SK-N-SH (cell line): ENCODE data around the gene WRAP73. TPM values are rescaled to one million over a fixed set of nuclear protein-coding genes. Genes with fewer than 3 reads are reported as not detected.

Experiments
- CTCF ChIA-PET: fragments of 300-600, 350-600 bp; formaldehyde crosslinking; extraction: SDS; loops from one replicate; lab custom pipeline; 2021; lab: Yijun Ruan, JAX
- POLR2A ChIA-PET: fragments of 350-600 bp; sonication (Branson Sonifier 250); formaldehyde crosslinking; extraction: SDS; loops from one replicate; lab custom pipeline; 2020; ENCODE audit warnings: antibody characterized with exemption, inconsistent platforms; lab: Yijun Ruan, JAX
- DNase-seq: peaks from one replicate; pipeline ENCODE4 v3.0.0; 2012
- H2AFZ ChIP-seq: fragments of 200-600 bp; sonication (generic); 2 replicates; pipeline ENCODE4 v1.8.1; 2016; ENCODE audit warnings: antibody characterized with exemption, mild to moderate bottlenecking, low read depth
- H3F3A ChIP-seq: fragments of 200-600 bp; sonication (generic); replicated peaks from 2 replicates; pipeline ENCODE3; 2016; ENCODE audit warnings: antibody characterized with exemption, mild to moderate bottlenecking; ENCODE audit not compliant: insufficient read depth
- H3K27ac ChIP-seq, 2 experiments: fragments of 200-500 bp in 1 of 2; fragments of 200-600 bp in 1 of 2; sonication (Bioruptor generic) in 1 of 2; sonication (generic), shearing (Covaris generic) in 1 of 2; 2 replicates each; pipeline versions ENCODE4 v1.5.1 to v1.6.1; 2014 to 2016; ENCODE audit warnings: low read depth in 2 of 2, inconsistent platforms in 1 of 2, low read length in 1 of 2, mild to moderate bottlenecking in 1 of 2, mixed read lengths in 1 of 2
- H3K27me3 ChIP-seq: fragments of 200-600 bp; sonication (generic), shearing (Covaris generic); 2 replicates; pipeline ENCODE4 v1.6.1; 2016; ENCODE audit warnings: mixed run types; ENCODE audit not compliant: insufficient read depth
- H3K36me3 ChIP-seq, 2 experiments: fragments of 200-500 bp in 1 of 2; fragments of 200-600 bp in 1 of 2; sonication (Bioruptor generic) in 1 of 2; sonication (generic) in 1 of 2; replicated peaks in 1 of 2; 2 replicates each; pipeline versions ENCODE3 to v1.5.1; 2014 to 2016; ENCODE audit warnings: low read length in 1 of 2, mild to moderate bottlenecking in 1 of 2; ENCODE audit not compliant: insufficient read depth in 2 of 2, control insufficient read depth in 1 of 2
- H3K4me1 ChIP-seq, 2 experiments: fragments of 200-500 bp in 1 of 2; fragments of 200-600 bp in 1 of 2; sonication (Bioruptor generic) in 1 of 2; sonication (generic), shearing (Covaris generic) in 1 of 2; 2 replicates each; pipeline versions ENCODE4 v1.5.1 to v1.6.1; 2014 to 2016; ENCODE audit warnings: low read depth in 1 of 2, low read length in 1 of 2, mixed run types in 1 of 2; ENCODE audit not compliant: insufficient read depth in 2 of 2, control insufficient read depth in 1 of 2
- H3K4me2 ChIP-seq: fragments of 200-600 bp; sonication (generic), shearing (Covaris generic); 2 replicates; pipeline ENCODE4 v1.6.1; 2017; ENCODE audit warnings: mixed run types
- H3K4me3 ChIP-seq, 2 experiments: fragments of 200-500 bp in 1 of 2; fragments of 200-600 bp in 1 of 2; sonication (Bioruptor generic) in 1 of 2; sonication (generic), shearing (Covaris generic) in 1 of 2; 2 replicates each; pipeline versions ENCODE4 v1.5.1 to v1.8.1; 2014 to 2016; ENCODE audit warnings: low read depth in 2 of 2, inconsistent platforms in 1 of 2, low read length in 1 of 2, mild to moderate bottlenecking in 1 of 2, mixed read lengths in 1 of 2, moderate library complexity in 1 of 2
- H3K79me2 ChIP-seq: fragments of 200-600 bp; sonication (generic); 2 replicates; pipeline ENCODE4 v1.8.1; 2017; ENCODE audit warnings: mild to moderate bottlenecking; ENCODE audit not compliant: insufficient read depth
- H3K9ac ChIP-seq: fragments of 200-600 bp; sonication (generic); 2 replicates; pipeline ENCODE4 v1.6.1; 2017; ENCODE audit warnings: mixed run types
- H3K9me2 ChIP-seq: fragments of 200-600 bp; sonication (generic); 2 replicates; pipeline ENCODE4 v1.6.1; 2017; ENCODE audit warnings: mixed run types
- H3K9me3 ChIP-seq: fragments of 200-600 bp; sonication (generic); 2 replicates; pipeline ENCODE4 v1.6.1; 2017; ENCODE audit warnings: mixed run types, mild to moderate bottlenecking, moderate library complexity
- H4K20me1 ChIP-seq: fragments of 200-600 bp; sonication (generic); 2 replicates; pipeline ENCODE4 v1.6.1; 2017; ENCODE audit warnings: mild to moderate bottlenecking, mixed run types; ENCODE audit not compliant: insufficient read depth
- CHD2 ChIP-seq: fragments of 150-350 bp; IDR thresholded peaks from 2 replicates; pipeline ENCODE4 v1.6.1; 2018; ENCODE audit warnings: low read length; ENCODE audit not compliant: partially characterized antibody
- CTCF ChIP-seq: fragments of 200-600 bp; sonication (generic); IDR thresholded peaks from 2 replicates; pipeline ENCODE4 v1.6.1; 2017; ENCODE audit warnings: antibody characterized with exemption, mild to moderate bottlenecking, moderate library complexity
- ELF1 ChIP-seq: IDR thresholded peaks from 2 replicates; pipeline ENCODE4 v1.4.0; 2012
- EP300 ChIP-seq, 2 experiments: IDR thresholded peaks; 2 replicates each; pipeline versions ENCODE4 v1.4.0 to v1.6.1; 2012; ENCODE audit warnings: borderline replicate concordance in 1 of 2, low read depth in 1 of 2, low read length in 1 of 2
- FOXJ3 ChIP-seq: sonication (generic); formaldehyde crosslinking; IDR thresholded peaks from 2 replicates; pipeline ENCODE4 v1.5.1; 2020; ENCODE audit warnings: mild to moderate bottlenecking, missing genetic modification reagents
- FOXM1 ChIP-seq: IDR thresholded peaks from 2 replicates; pipeline ENCODE4 v1.4.0; 2012; ENCODE audit warnings: low read depth, mild to moderate bottlenecking
- GATA2 ChIP-seq: sonication (generic); formaldehyde crosslinking; IDR thresholded peaks from 2 replicates; pipeline ENCODE4 v1.5.0; 2020; ENCODE audit warnings: mild to moderate bottlenecking, missing genetic modification reagents
- JUND ChIP-seq: IDR thresholded peaks from 2 replicates; pipeline ENCODE4 v1.4.0; 2012
- MEF2A ChIP-seq: IDR thresholded peaks from 2 replicates; pipeline ENCODE4 v1.4.0; 2012; ENCODE audit warnings: low read depth, borderline replicate concordance
- NRF1 ChIP-seq: IDR thresholded peaks from 2 replicates; pipeline ENCODE4 v1.6.1; 2012; ENCODE audit warnings: low read depth, mild to moderate bottlenecking, low read length
- PBX3 ChIP-seq: IDR thresholded peaks from 2 replicates; pipeline ENCODE4; 2012
- RAD21 ChIP-seq: IDR thresholded peaks from 2 replicates; pipeline ENCODE4 v1.6.1; 2012; ENCODE audit warnings: mild to moderate bottlenecking, low read length
- RXRA ChIP-seq: IDR thresholded peaks from 2 replicates; pipeline ENCODE4 v1.4.0; 2012; ENCODE audit warnings: low read depth, mild to moderate bottlenecking, borderline replicate concordance
- SIN3A ChIP-seq: IDR thresholded peaks from 2 replicates; pipeline ENCODE4 v1.6.1; 2012; ENCODE audit warnings: low read depth, mild to moderate bottlenecking, low read length, moderate library complexity, borderline replicate concordance
- SMC3 ChIP-seq: IDR thresholded peaks from 2 replicates; pipeline ENCODE4 v1.6.1; 2012; ENCODE audit warnings: low read depth, low read length, improper control_type of control experiment
- TCF12 ChIP-seq: IDR thresholded peaks from 2 replicates; pipeline ENCODE4 v1.4.0; 2012
- TEAD4 ChIP-seq: IDR thresholded peaks from 2 replicates; pipeline ENCODE4 v1.4.0; 2012; ENCODE audit warnings: mild to moderate bottlenecking, borderline replicate concordance; ENCODE audit not compliant: insufficient read depth
- USF1 ChIP-seq: IDR thresholded peaks from 2 replicates; pipeline ENCODE4 v1.4.0; 2012; ENCODE audit warnings: low read depth, borderline replicate concordance
- WGBS: methylation state at CpG from one replicate; pipeline ENCODE4 v1.1.6; 2017; ENCODE audit warnings: low lambda C conversion rate; 5-methylcytosine and 5-hydroxymethylcytosine counted together
- polyA plus RNA-seq, 3 experiments: library from polyadenylated mRNA; depleted of rRNA; stranded (reverse); fragments of >200 nt; gene quantifications; 2 replicates each; pipeline ENCODE4 v1.2.3, GENCODE V29; 2012
- TF ChIP-seq, protein P1 (sequence below): fragments of 150-350 bp; IDR thresholded peaks from 2 replicates; pipeline ENCODE4 v1.6.1; 2017; ENCODE audit warnings: antibody characterized with exemption, low read length, low read depth, borderline replicate concordance
- TF ChIP-seq, protein P2 (sequence below): IDR thresholded peaks from 2 replicates; pipeline ENCODE4 v1.6.1; 2012; ENCODE audit warnings: mild to moderate bottlenecking, low read depth, low read length, moderate library complexity

WRAP73 gene
- polyA plus RNA-seq, 1 of the 3 experiments (the other 2 are of a cell fraction) = 61.9 TPM

DNA sequence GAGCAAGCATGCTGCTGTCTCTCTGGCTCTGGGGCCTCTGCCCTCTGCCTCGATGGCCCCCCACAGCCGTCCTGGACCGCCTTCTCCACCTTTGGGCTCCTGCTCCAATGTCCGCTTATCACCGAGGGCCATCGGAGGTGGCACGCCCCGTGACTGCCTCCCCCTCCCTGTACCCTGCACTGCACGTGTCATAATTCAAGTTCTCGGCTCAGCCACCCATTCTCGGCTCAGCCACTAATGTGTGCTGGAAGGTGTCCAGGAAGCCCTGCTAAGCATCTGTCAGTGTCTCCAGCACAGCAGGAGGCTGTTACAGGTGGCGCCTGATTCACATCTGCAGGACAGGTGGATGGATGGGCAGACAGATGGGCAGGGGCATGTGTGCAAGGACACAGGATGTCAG lies 47.9 kb upstream of the WRAP73 start:
- peaks cover 0 to 44% of the 10 kb centered on the region in 2 experiments; a peak in 1 of 4 replicates for H3K4me1 ChIP-seq
- no peaks in the 10 kb centered on the region for H3K36me3 ChIP-seq
- H3K9me2 ChIP-seq = no peaks in the 10 kb centered on the region
- H3K9me3 ChIP-seq = no peaks in the 10 kb centered on the region
- H3K79me2 ChIP-seq = no peaks in the 10 kb centered on the region
- no peak overlapping the region for H3K9ac ChIP-seq
- POLR2A ChIA-PET = no interaction called here
- H4K20me1 ChIP-seq = no peaks in the 10 kb centered on the region
- H3K27ac ChIP-seq = peak overlapping the region in 1 of 2 experiments; percentile 66; a peak in 1 of 4 replicates
- no peak overlapping the region for H3K4me3 ChIP-seq
- no peak for DNase-seq
- CTCF ChIA-PET = interaction anchor here (4.3 to 12.9 kb wide), 2 partner anchors 19 to 32 kb away, joined by 55 to 369 read pairs; no protein-coding TSS in a partner anchor
- no peaks in the 10 kb centered on the region for H3K27me3 ChIP-seq
- no peak overlapping the region for H3K4me2 ChIP-seq
- 51% methylated on average over 11 of the region's 12 CpGs for WGBS
- TF ChIP-seq TEAD4 (no peak), USF1 (no peak), TCF12 (no peak), RXRA (no peak), GATA2 (CRISPR knock-in tag) (peak; percentile 90), EP300 (IDR thresholded peaks at IDR 0.05; ENCODE audit: borderline replicate concordance in 1 of 2, low read depth in 1 of 2, low read length in 1 of 2) (peak in 1 of 2 experiments; percentile 21; a peak in 1 of 4 replicates), CHD2 (peak; percentile 6), FOXJ3 (CRISPR knock-in tag) (peak; percentile 61), PBX3 (no peak)
- TF ChIP-seq, protein P1, sequence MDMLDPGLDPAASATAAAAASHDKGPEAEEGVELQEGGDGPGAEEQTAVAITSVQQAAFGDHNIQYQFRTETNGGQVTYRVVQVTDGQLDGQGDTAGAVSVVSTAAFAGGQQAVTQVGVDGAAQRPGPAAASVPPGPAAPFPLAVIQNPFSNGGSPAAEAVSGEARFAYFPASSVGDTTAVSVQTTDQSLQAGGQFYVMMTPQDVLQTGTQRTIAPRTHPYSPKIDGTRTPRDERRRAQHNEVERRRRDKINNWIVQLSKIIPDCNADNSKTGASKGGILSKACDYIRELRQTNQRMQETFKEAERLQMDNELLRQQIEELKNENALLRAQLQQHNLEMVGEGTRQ = no peak
- H3F3A ChIP-seq = no peaks in the 10 kb centered on the region
- H2AFZ ChIP-seq = no peak overlapping the region

DNA sequence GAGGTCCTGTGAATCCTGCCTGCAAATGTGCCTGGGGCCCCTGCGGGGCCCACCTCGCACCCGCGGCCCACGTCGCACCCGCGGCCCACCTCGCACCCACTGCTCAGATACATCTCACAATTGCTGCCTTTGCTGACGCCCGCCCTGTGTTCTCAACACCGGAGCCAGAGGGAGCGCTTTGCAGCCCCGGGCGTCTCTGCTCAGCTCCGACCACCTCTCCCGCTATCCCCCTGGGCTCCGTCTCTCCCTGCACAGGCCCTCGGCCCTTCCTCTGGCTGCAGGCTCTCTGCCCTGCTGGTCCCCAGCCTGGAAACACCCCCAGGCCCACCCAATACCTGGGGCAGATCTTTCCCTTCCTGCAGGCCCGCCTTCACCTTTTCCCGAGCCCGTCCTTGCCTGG lies 47.2 kb upstream of the WRAP73 start:
- Histone ChIP-seq H3K79me2 (no peaks in the 10 kb centered on the region), H3K4me2 (no peak overlapping the region), H3K27ac (peak overlapping the region in 1 of 2 experiments; percentile 66; a peak in 1 of 4 replicates), H3K9me2 (no peaks in the 10 kb centered on the region), H3K4me1 (peaks cover 0 to 43% of the 10 kb centered on the region in 2 experiments; a peak in 1 of 4 replicates), H3F3A (no peaks in the 10 kb centered on the region), H3K27me3 (no peaks in the 10 kb centered on the region), H3K9ac (no peak overlapping the region), H3K4me3 (no peak overlapping the region), H4K20me1 (no peaks in the 10 kb centered on the region), H3K9me3 (no peaks in the 10 kb centered on the region), H2AFZ (no peak overlapping the region), H3K36me3 (no peaks in the 10 kb centered on the region)
- WGBS = 84% methylated on average over 22 of the region's 22 CpGs
- POLR2A ChIA-PET = no interaction called here
- no peak for DNase-seq
- CTCF ChIA-PET = interaction anchor here (2.2 to 12.9 kb wide), 5 partner anchors 8 to 43 kb away, joined by 9 to 369 read pairs (median 15); no protein-coding TSS in a partner anchor
- TF ChIP-seq, protein P2, sequence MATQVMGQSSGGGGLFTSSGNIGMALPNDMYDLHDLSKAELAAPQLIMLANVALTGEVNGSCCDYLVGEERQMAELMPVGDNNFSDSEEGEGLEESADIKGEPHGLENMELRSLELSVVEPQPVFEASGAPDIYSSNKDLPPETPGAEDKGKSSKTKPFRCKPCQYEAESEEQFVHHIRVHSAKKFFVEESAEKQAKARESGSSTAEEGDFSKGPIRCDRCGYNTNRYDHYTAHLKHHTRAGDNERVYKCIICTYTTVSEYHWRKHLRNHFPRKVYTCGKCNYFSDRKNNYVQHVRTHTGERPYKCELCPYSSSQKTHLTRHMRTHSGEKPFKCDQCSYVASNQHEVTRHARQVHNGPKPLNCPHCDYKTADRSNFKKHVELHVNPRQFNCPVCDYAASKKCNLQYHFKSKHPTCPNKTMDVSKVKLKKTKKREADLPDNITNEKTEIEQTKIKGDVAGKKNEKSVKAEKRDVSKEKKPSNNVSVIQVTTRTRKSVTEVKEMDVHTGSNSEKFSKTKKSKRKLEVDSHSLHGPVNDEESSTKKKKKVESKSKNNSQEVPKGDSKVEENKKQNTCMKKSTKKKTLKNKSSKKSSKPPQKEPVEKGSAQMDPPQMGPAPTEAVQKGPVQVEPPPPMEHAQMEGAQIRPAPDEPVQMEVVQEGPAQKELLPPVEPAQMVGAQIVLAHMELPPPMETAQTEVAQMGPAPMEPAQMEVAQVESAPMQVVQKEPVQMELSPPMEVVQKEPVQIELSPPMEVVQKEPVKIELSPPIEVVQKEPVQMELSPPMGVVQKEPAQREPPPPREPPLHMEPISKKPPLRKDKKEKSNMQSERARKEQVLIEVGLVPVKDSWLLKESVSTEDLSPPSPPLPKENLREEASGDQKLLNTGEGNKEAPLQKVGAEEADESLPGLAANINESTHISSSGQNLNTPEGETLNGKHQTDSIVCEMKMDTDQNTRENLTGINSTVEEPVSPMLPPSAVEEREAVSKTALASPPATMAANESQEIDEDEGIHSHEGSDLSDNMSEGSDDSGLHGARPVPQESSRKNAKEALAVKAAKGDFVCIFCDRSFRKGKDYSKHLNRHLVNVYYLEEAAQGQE = no peak
- no peak for TF ChIP-seq CHD2
- TF ChIP-seq NRF1 = no peak
- TF ChIP-seq SIN3A = no peak
- TF ChIP-seq MEF2A = no peak
- no peak for TF ChIP-seq SMC3
- no peak for TF ChIP-seq GATA2 (CRISPR knock-in tag)
- TF ChIP-seq FOXM1 = no peak
- no peak for TF ChIP-seq RAD21
- TF ChIP-seq JUND = no peak
- TF ChIP-seq CTCF = no peak
- no peak for TF ChIP-seq EP300 (IDR thresholded peaks at IDR 0.05; ENCODE audit: borderline replicate concordance in 1 of 2, low read depth in 1 of 2, low read length in 1 of 2)
- TF ChIP-seq ELF1 = no peak
